Neural progenitor cell (in vitro differentiated cells): ENCODE data around the gene FKBP1A.

Experiments
- EZH2 ChIP-seq: fragments of 200-600 bp; sonication (generic); IDR thresholded peaks from 2 replicates; pipeline ENCODE4 v1.6.1; 2017; ENCODE audit warnings: antibody characterized with exemption, mild to moderate bottlenecking, moderate library complexity
- EZH2phosphoT487 ChIP-seq: fragments of 200-600 bp; sonication (generic); IDR thresholded peaks from 2 replicates; pipeline ENCODE4 v1.6.1; 2017; ENCODE audit warnings: antibody characterized with exemption
- TF ChIP-seq, protein P1 (sequence below): fragments of 200-600 bp; sonication (generic); IDR thresholded peaks from 2 replicates; pipeline ENCODE4 v1.5.1; 2017; ENCODE audit warnings: antibody characterized with exemption, mild to moderate bottlenecking

GRCh38 chr20:1420066-1420465 is 27.2 kb upstream of the FKBP1A start:
- TF ChIP-seq, protein P1, sequence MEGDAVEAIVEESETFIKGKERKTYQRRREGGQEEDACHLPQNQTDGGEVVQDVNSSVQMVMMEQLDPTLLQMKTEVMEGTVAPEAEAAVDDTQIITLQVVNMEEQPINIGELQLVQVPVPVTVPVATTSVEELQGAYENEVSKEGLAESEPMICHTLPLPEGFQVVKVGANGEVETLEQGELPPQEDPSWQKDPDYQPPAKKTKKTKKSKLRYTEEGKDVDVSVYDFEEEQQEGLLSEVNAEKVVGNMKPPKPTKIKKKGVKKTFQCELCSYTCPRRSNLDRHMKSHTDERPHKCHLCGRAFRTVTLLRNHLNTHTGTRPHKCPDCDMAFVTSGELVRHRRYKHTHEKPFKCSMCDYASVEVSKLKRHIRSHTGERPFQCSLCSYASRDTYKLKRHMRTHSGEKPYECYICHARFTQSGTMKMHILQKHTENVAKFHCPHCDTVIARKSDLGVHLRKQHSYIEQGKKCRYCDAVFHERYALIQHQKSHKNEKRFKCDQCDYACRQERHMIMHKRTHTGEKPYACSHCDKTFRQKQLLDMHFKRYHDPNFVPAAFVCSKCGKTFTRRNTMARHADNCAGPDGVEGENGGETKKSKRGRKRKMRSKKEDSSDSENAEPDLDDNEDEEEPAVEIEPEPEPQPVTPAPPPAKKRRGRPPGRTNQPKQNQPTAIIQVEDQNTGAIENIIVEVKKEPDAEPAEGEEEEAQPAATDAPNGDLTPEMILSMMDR = no peak
- no peak for TF ChIP-seq EZH2
- TF ChIP-seq EZH2phosphoT487 = no peak
